Omental fat pad (tissue), 4 donors: ENCODE measurements around the gene UBE2Q2. TPM values are rescaled to one million over a fixed set of nuclear protein-coding genes. Genes with fewer than 3 reads are reported as not detected.

Experiments
- ATAC-seq: fragments of 150-250 bp; one replicate; pipeline ENCODE4 v1.9.1; 2016; ENCODE audit warnings: mild to moderate bottlenecking, moderate library complexity; ENCODE audit not compliant: low FRiP score
- DNase-seq: peaks from one replicate; pipeline ENCODE4 v3.0.0-alpha.2; 2019; ENCODE audit warnings: low spot score
- CTCF ChIP-seq, 3 donors: fragments of 450-650 bp; IDR thresholded peaks; one replicate each; pipeline ENCODE4 v1.5.1; 2016 to 2017; ENCODE audit warnings: antibody characterized with exemption in 3 of 3, mild to moderate bottlenecking in 3 of 3, moderate library complexity in 2 of 3
- small RNA-seq: library from RNA; depleted of rRNA; stranded (forward); fragments of <200 nt; gene quantifications from one replicate; pipeline ENCODE3, GENCODE V24; 2016
- total RNA-seq, 4 donors: library from RNA; depleted of rRNA; stranded (reverse); fragments of >200 nt; gene quantifications; one replicate each; pipeline ENCODE4 v1.1.0, GENCODE V29; 2016

UBE2Q2 gene
- total RNA-seq, 4 donors from 2014 or later = 27.8 to 54.1 (median 47.2) TPM

- ATAC-seq (no peak), DNase-seq (no peak)
- TF ChIP-seq CTCF (IDR thresholded peaks at IDR 0.05) = no peak
These were observed 100.0 kb downstream of the UBE2Q2 start for GRCh38 chr15:75943246-75943645.

- ATAC-seq (no peak), DNase-seq (no peak)
- no peak for TF ChIP-seq CTCF (IDR thresholded peaks at IDR 0.05)
These were observed 100.5 kb downstream of the UBE2Q2 start for GRCh38 chr15:75943713-75944215.

GRCh38 chr15:75945953-75946352 lies 102.7 kb downstream of the UBE2Q2 start:
- ATAC-seq = no peak
- DNase-seq = no peak
- TF ChIP-seq CTCF (IDR thresholded peaks at IDR 0.05) = no peak

GRCh38 chr15:75947092-75947491 lies 103.8 kb downstream of the UBE2Q2 start:
- no peak for TF ChIP-seq CTCF (IDR thresholded peaks at IDR 0.05)
- DNase-seq (no peak), ATAC-seq (peak; percentile 97)

- TF ChIP-seq CTCF (IDR thresholded peaks at IDR 0.05) = no peak
- no peak for ATAC-seq
- no peak for DNase-seq
These were observed 105.6 kb downstream of the UBE2Q2 start for GRCh38 chr15:75948761-75949296.

Small RNAs within 50 kb of the gene (small RNA-seq; reads per million reads assigned to genes)
- gene RN7SL510P = not detected

Other genes starting within 250 kb of the UBE2Q2 start
- gene SNUPN, start 217.7 kb upstream of the UBE2Q2 start, total RNA-seq = 10 to 100 TPM; 17.6 to 23.2 (median 18.7) TPM
- gene IMP3, start 203.2 kb upstream of the UBE2Q2 start, total RNA-seq = 100 to 1,000 TPM; 162 to 194 (median 170) TPM
- 10 to 100 TPM; 19.9 to 43.8 (median 32.5) TPM for gene SNX33, start 195.5 kb upstream of the UBE2Q2 start, total RNA-seq
- 100 to 1,000 TPM in 1 of 4 donors, 10 to 100 TPM in 3; 29.9 to 144 (median 49.7) TPM for gene CSPG4, start 130.6 kb upstream of the UBE2Q2 start, total RNA-seq
- gene FBXO22, start 60.4 kb downstream of the UBE2Q2 start, total RNA-seq = 10 to 100 TPM in 3 of 4 donors, 1 to 10 TPM in 1; 9.8 to 14.5 (median 11.7) TPM
- gene NRG4, start 169.0 kb downstream of the UBE2Q2 start, total RNA-seq = 1 to 10 TPM in 3 of 4 donors, not detected in 1; 1.1 to 7.5 (median 2.9) TPM
- gene TMEM266, start 216.5 kb downstream of the UBE2Q2 start, total RNA-seq = under 1 TPM in 3 of 4 donors, not detected in 1; 0.19 to 0.72 (median 0.38) TPM